K562 (cell line): ENCODE data around the gene IGSF3. TPM values are rescaled to one million over a fixed set of nuclear protein-coding genes. Genes with fewer than 3 reads are reported as not detected.

Experiments
- MIER1 ChIP-seq: fragments of 450-650 bp; IDR thresholded peaks from 2 replicates; pipeline ENCODE4 v1.6.1; 2016; ENCODE audit warnings: antibody characterized with exemption, mild to moderate bottlenecking, low read depth
- ZBTB40 ChIP-seq, 2 experiments: fragments of 450-650 bp in 1 of 2; sonication (generic) in 1 of 2; formaldehyde crosslinking in 1 of 2; IDR thresholded peaks; 2 replicates each; pipeline versions ENCODE4 v1.7.1 to v1.9.0; 2016 to 2022; ENCODE audit warnings: inconsistent platforms in 1 of 2, mild to moderate bottlenecking in 1 of 2, missing genetic modification reagents in 1 of 2
- polyA plus RNA-seq, 8 experiments: library from polyadenylated mRNA; depleted of rRNA in 4 of 8; stranded (reverse) in 5 of 8; unstranded in 3 of 8; fragments of >200 nt; fragmentation: Nextera tagmentation in 2 of 8; fragmentation: Illumina TruSeq in 1 of 8; extraction: Ambion mirVana in 2 of 8; extraction: Trizol in 1 of 8; gene quantifications; 2 replicates each; pipeline versions ENCODE4 v1.2.1 to v1.2.3, GENCODE V29; 2011 to 2014; ENCODE audit warnings: inconsistent platforms in 1 of 8, missing spikeins in 1 of 8
- total RNA-seq, 7 experiments: library from RNA; depleted of rRNA in 6 of 7; stranded (reverse); fragments of >200 nt in 6 of 7; fragmentation: Illumina TruSeq in 2 of 7; extraction: Trizol in 2 of 7; gene quantifications; 2 replicates each; pipeline versions ENCODE4 v1.2.1 to v1.2.3, GENCODE V29; 2011 to 2021; ENCODE audit warnings: low replicate concordance in 1 of 7

Gene IGSF3
- total and polyA plus RNA-seq, 9 of the 15 experiments (the other 6 are each of a cell fraction or from before 2014, with no cell fraction given) = 1.1 to 15.0 (median 8.3) TPM

DNA sequence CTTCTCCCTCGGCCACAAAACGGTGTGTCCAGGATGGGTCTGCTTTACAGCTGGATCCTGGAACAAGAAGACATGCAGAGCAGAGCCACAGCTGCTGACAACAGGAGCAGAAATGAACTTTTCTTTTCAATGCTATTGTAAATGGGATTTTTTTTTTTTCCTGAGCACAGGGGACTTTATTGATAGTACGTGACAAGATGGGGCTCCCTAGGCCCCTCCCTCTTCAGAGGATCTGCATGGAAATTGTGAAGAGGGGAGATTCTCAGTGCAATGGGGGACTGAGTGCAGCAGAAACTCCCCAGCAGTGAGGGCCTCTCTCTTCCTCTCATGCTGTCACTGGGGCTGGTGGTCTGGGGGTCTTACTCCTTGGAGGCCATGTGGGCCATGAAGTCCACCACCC lies 45.9 kb upstream of the IGSF3 start (continued):
- TF ChIP-seq ZBTB40 (IDR thresholded peaks at IDR 0.05) = peak; percentile 77
- no peak for TF ChIP-seq ZBTB40 (CRISPR knock-in tag; IDR thresholded peaks at IDR 0.05)
- TF ChIP-seq MIER1 = no peak
- TF ChIP-seq, all 486 proteins: peak for 2
